ENCODE measurements around the gene ATXN7L1.

The ATXN7L1 gene

GRCh38 chr7:105585850-105586500 is 290.4 kb downstream of the ATXN7L1 start:
- DNase-seq (ENCODE audit: extremely low spot score): no peak
- ChIA-PET POLR2A (interaction anchor here (0.7 kb wide), 1 partner anchor 54 kb away, joined by 3 read pairs; the partner anchor contains the start of gene RINT1), CTCF (no interaction called here)
- TF ChIP-seq L3MBTL2 (conservative IDR thresholded peaks at IDR 0.05): no peak
- no peak for TF ChIP-seq ARNT (IDR thresholded peaks at IDR 0.05)
- no peak for TF ChIP-seq TARDBP (IDR thresholded peaks at IDR 0.05)
- no peak for TF ChIP-seq FOXM1 (IDR thresholded peaks at IDR 0.05; ENCODE audit: borderline replicate concordance)
- TF ChIP-seq NFRKB (IDR thresholded peaks at IDR 0.05): no peak

- ChIA-PET CTCF (no interaction called here), POLR2A (no interaction called here)
- TF ChIP-seq FOXA1 (IDR thresholded peaks at IDR 0.05) (no peak), ELF4 (IDR thresholded peaks at IDR 0.05) (no peak), CTBP1 (IDR thresholded peaks at IDR 0.05; ENCODE audit: borderline replicate concordance) (no peak), ZNF384 (IDR thresholded peaks at IDR 0.05) (no peak), LEF1 (IDR thresholded peaks at IDR 0.05; ENCODE audit: borderline replicate concordance) (no peak), L3MBTL2 (conservative IDR thresholded peaks at IDR 0.05) (no peak), NFRKB (IDR thresholded peaks at IDR 0.05) (no peak), FOXK2 (IDR thresholded peaks at IDR 0.05) (no peak), BHLHE40 (IDR thresholded peaks at IDR 0.05; ENCODE audit: borderline replicate concordance) (no peak), PKNOX1 (IDR thresholded peaks at IDR 0.05) (no peak), FOXM1 (IDR thresholded peaks at IDR 0.05; ENCODE audit: borderline replicate concordance) (no peak)
- DNase-seq (ENCODE audit: extremely low spot score): no peak
Measured at GRCh38 chr7:105584165-105584564, 292.2 kb downstream of the ATXN7L1 start.

GRCh38 chr7:105583061-105583460 is 293.3 kb downstream of the ATXN7L1 start:
- POLR2A ChIA-PET: no interaction called here
- CTCF ChIA-PET: no interaction called here
- TF ChIP-seq FOXM1 (IDR thresholded peaks at IDR 0.05; ENCODE audit: borderline replicate concordance) (no peak), FOXA1 (IDR thresholded peaks at IDR 0.05) (no peak), TARDBP (IDR thresholded peaks at IDR 0.05) (no peak), ARNT (IDR thresholded peaks at IDR 0.05) (no peak), LEF1 (IDR thresholded peaks at IDR 0.05; ENCODE audit: borderline replicate concordance) (no peak), FOXK2 (IDR thresholded peaks at IDR 0.05) (no peak), HDGF (IDR thresholded peaks at IDR 0.05; ENCODE audit: borderline replicate concordance) (no peak), L3MBTL2 (conservative IDR thresholded peaks at IDR 0.05) (no peak), NFRKB (IDR thresholded peaks at IDR 0.05) (no peak), ELF4 (IDR thresholded peaks at IDR 0.05) (no peak), SUZ12 (IDR thresholded peaks at IDR 0.05) (no peak), BHLHE40 (IDR thresholded peaks at IDR 0.05; ENCODE audit: borderline replicate concordance) (no peak)
- no peak for DNase-seq (ENCODE audit: extremely low spot score)

- POLR2A ChIA-PET: interaction anchor here (0.5 to 1.2 kb wide), 4 partner anchors 11 to 120 kb away, joined by 3 to 4 read pairs (median 4); partner anchors contain the start of gene RINT1
- CTCF ChIA-PET: interaction anchor here (0.6 kb wide), 2 partner anchors 8 to 597 kb away, joined by 3 read pairs; no protein-coding TSS in a partner anchor
- peak; percentile 96 for DNase-seq (ENCODE audit: extremely low spot score)
- peak; percentile 33 for TF ChIP-seq L3MBTL2 (conservative IDR thresholded peaks at IDR 0.05)
- no peak for TF ChIP-seq HDGF (IDR thresholded peaks at IDR 0.05; ENCODE audit: borderline replicate concordance)
- TF ChIP-seq SUZ12 (IDR thresholded peaks at IDR 0.05): no peak
- no peak for TF ChIP-seq ARNT (IDR thresholded peaks at IDR 0.05)
- TF ChIP-seq FOXA1 (IDR thresholded peaks at IDR 0.05): no peak
Measured at GRCh38 chr7:105581066-105581811, 295.2 kb downstream of the ATXN7L1 start, which contains the start of gene EFCAB10. Gene EFCAB10 (minus strand): TSS chr7:105581493. CDS start chr7:105581463, 30 bp downstream.

- DNase-seq (ENCODE audit: extremely low spot score): no peak
- CTCF ChIA-PET: interaction anchor here (0.7 to 1.1 kb wide), 2 partner anchors 10 to 242 kb away, joined by 3 to 4 read pairs; no protein-coding TSS in a partner anchor
- no peak for TF ChIP-seq FOXA1 (IDR thresholded peaks at IDR 0.05)
- no peak for TF ChIP-seq TARDBP (IDR thresholded peaks at IDR 0.05)
- no peak for TF ChIP-seq CTBP1 (IDR thresholded peaks at IDR 0.05; ENCODE audit: borderline replicate concordance)
- peak; percentile 73 for TF ChIP-seq L3MBTL2 (conservative IDR thresholded peaks at IDR 0.05)
- no peak for TF ChIP-seq ELF4 (IDR thresholded peaks at IDR 0.05)
Measured at GRCh38 chr7:105580022-105580740, 296.2 kb downstream of the ATXN7L1 start.

GRCh38 chr7:105578496-105578895 is 297.9 kb downstream of the ATXN7L1 start:
- no peak for TF ChIP-seq ARNT (IDR thresholded peaks at IDR 0.05)
- TF ChIP-seq ELF4 (IDR thresholded peaks at IDR 0.05): no peak
- TF ChIP-seq FOXK2 (IDR thresholded peaks at IDR 0.05): no peak
- TF ChIP-seq TARDBP (IDR thresholded peaks at IDR 0.05): no peak
- no peak for TF ChIP-seq FOXA1 (IDR thresholded peaks at IDR 0.05)
- no peak for TF ChIP-seq LEF1 (IDR thresholded peaks at IDR 0.05; ENCODE audit: borderline replicate concordance)
- no peak for TF ChIP-seq L3MBTL2 (conservative IDR thresholded peaks at IDR 0.05)
- no peak for TF ChIP-seq SUZ12 (IDR thresholded peaks at IDR 0.05)
- no peak for TF ChIP-seq CTBP1 (IDR thresholded peaks at IDR 0.05; ENCODE audit: borderline replicate concordance)
- no peak for TF ChIP-seq NFRKB (IDR thresholded peaks at IDR 0.05)
- no peak for TF ChIP-seq HDGF (IDR thresholded peaks at IDR 0.05; ENCODE audit: borderline replicate concordance)
- TF ChIP-seq ZNF384 (IDR thresholded peaks at IDR 0.05): no peak
- no peak for TF ChIP-seq PKNOX1 (IDR thresholded peaks at IDR 0.05)
- TF ChIP-seq BHLHE40 (IDR thresholded peaks at IDR 0.05; ENCODE audit: borderline replicate concordance): no peak
- no peak for TF ChIP-seq SP1 (IDR thresholded peaks at IDR 0.05)
- TF ChIP-seq FOXM1 (IDR thresholded peaks at IDR 0.05; ENCODE audit: borderline replicate concordance): no peak
- DNase-seq (ENCODE audit: extremely low spot score): no peak
- CTCF ChIA-PET: no interaction called here
- POLR2A ChIA-PET: no interaction called here

More at GRCh38 chr7:105580022-105580740, 296.2 kb downstream of the ATXN7L1 start:
- POLR2A ChIA-PET: no interaction called here

Measured in HEK293T (cell line).